Measurements from ENCODE around the gene PEAK1. TPM values are rescaled to one million over a fixed set of nuclear protein-coding genes. Genes with fewer than 3 reads are reported as not detected.
"Not testable (repeated sequence)": the region's sequence is repeated elsewhere in the genome, so short reads cannot be mapped to it uniquely, and the experiment has no call there.

The PEAK1 gene
- total RNA-seq, 4 donors from 2014 or later = 91.8 to 170 (median 123) TPM

- H3K36me3 ChIP-seq = no peaks in the 10 kb centered on the region
- DNase-seq (ENCODE audit: extremely low spot score) = no peak
- WGBS = 53% methylated on average over 2 of the region's 2 CpGs
- H3K4me3 ChIP-seq = no peak overlapping the region
- H3K4me1 ChIP-seq = peaks cover 31 to 55% (median 51%) of the 10 kb centered on the region in 4 donors
- TF ChIP-seq, protein P1, sequence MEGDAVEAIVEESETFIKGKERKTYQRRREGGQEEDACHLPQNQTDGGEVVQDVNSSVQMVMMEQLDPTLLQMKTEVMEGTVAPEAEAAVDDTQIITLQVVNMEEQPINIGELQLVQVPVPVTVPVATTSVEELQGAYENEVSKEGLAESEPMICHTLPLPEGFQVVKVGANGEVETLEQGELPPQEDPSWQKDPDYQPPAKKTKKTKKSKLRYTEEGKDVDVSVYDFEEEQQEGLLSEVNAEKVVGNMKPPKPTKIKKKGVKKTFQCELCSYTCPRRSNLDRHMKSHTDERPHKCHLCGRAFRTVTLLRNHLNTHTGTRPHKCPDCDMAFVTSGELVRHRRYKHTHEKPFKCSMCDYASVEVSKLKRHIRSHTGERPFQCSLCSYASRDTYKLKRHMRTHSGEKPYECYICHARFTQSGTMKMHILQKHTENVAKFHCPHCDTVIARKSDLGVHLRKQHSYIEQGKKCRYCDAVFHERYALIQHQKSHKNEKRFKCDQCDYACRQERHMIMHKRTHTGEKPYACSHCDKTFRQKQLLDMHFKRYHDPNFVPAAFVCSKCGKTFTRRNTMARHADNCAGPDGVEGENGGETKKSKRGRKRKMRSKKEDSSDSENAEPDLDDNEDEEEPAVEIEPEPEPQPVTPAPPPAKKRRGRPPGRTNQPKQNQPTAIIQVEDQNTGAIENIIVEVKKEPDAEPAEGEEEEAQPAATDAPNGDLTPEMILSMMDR (IDR thresholded peaks at IDR 0.05) = no peak
- H3K9me3 ChIP-seq = no peaks in the 10 kb centered on the region
- no peaks in the 10 kb centered on the region for H3K27me3 ChIP-seq
- no peak overlapping the region for H3K27ac ChIP-seq (replicated peaks in 1 of 4)
- intact Hi-C loops (cut with DNase I) = no loop called here
Observed at GRCh38 chr15:77412972-77413698, 6.8 kb downstream of the PEAK1 start.

- DNase-seq (ENCODE audit: extremely low spot score) = no peak
- TF ChIP-seq, protein P1 (IDR thresholded peaks at IDR 0.05) = no peak
- TF ChIP-seq EP300 (IDR thresholded peaks at IDR 0.05) = no peak
- TF ChIP-seq POLR2A (IDR thresholded peaks at IDR 0.05; ENCODE audit: low read depth) = no peak
- TF ChIP-seq POLR2AphosphoS5 (IDR thresholded peaks at IDR 0.05) = no peak
- 100% methylated on average over 3 of the region's 3 CpGs for WGBS
- Histone ChIP-seq H3K4me1 (peaks cover 16 to 43% (median 36%) of the 10 kb centered on the region in 4 donors), H3K27me3 (no peaks in the 10 kb centered on the region), H3K4me3 (no peak overlapping the region), H3K9me3 (no peaks in the 10 kb centered on the region), H3K27ac (replicated peaks in 1 of 4) (no peak overlapping the region), H3K36me3 (no peaks in the 10 kb centered on the region)
- intact Hi-C loops (cut with DNase I) = no loop called here
Observed at GRCh38 chr15:77411619-77411976, 8.3 kb downstream of the PEAK1 start.

DNA sequence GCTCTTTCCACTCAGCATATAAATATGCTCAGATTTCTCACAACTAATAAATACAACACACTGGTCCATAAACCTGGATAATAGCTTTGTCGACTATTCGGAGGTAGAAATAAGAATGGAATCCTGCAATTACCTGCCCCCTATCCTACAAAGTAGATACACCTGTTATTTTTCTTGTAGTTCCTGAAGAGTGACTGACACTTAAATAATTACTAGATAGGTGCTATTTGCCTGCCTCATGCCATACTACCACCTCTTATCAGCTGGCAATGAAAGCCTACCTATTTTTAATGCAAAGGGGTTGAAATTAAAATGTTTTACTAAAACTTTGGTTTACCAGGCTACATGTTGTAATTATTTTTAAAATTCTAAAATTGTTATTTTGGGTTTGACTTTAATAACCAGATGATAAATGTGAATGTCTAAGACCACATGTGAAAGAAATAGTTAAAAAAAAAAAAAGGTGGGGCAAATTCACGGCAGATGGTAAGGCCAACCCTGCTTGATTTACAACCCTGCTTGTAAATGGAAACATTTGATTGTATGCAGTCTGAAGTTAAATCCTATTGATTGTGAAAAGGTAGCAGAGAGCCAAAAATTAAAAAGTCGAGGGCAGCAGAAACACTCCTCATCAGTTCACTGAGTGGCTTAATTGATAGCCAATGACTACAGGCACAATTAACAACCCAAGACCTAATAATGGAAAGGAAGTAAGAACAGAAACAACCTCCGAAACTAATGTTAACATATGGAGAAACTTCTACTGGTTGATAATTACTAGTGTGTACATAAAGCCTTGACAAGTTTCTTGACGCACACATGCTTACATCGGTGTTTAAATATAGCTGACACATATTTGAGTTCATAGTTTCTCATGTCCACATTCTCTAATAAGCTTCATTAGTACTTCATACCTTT is 8.9 kb downstream of the PEAK1 start:
- H3K9me3 ChIP-seq = no peaks in the 10 kb centered on the region
- no peaks in the 10 kb centered on the region for H3K36me3 ChIP-seq
- H3K27ac ChIP-seq (replicated peaks in 1 of 4) = no peak overlapping the region
- peaks cover 9 to 40% (median 30%) of the 10 kb centered on the region in 4 donors for H3K4me1 ChIP-seq
- 90% methylated on average over 7 of the region's 7 CpGs for WGBS
- H3K27me3 ChIP-seq = no peaks in the 10 kb centered on the region
- intact Hi-C loops (cut with DNase I) = no loop called here
- DNase-seq (ENCODE audit: extremely low spot score) = no peak
- no peak for TF ChIP-seq POLR2AphosphoS5 (IDR thresholded peaks at IDR 0.05)
- no peak for TF ChIP-seq POLR2A (IDR thresholded peaks at IDR 0.05; ENCODE audit: low read depth)
- no peak for TF ChIP-seq EP300 (IDR thresholded peaks at IDR 0.05)
- TF ChIP-seq, protein P1 (IDR thresholded peaks at IDR 0.05) = no peak
- no peak overlapping the region for H3K4me3 ChIP-seq

DNA sequence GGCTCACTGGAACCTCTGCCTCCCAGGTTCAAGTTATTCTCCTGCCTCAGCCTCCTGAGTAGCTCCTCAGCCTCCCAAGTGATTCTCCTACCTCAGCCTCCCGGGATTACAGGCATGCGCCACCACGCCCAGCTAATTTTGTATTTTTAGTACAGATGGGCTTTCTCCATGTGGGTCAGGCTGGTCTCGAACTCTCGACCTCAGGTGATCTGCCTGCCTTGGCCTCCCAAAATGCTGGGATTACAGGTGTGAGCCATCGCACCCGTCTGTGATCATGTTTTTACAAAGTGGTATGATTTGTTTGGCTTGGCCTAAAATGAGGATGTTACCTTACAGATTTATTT is 9.8 kb downstream of the PEAK1 start:
- H3K36me3 ChIP-seq; H3K9me3 ChIP-seq; H3K4me3 ChIP-seq; H3K27me3 ChIP-seq; intact Hi-C loops (cut with DNase I); H3K27ac ChIP-seq (replicated peaks in 1 of 4); DNase-seq (ENCODE audit: extremely low spot score): not testable (repeated sequence)
- WGBS = 95% methylated on average over 7 of the region's 7 CpGs
- H3K4me1 ChIP-seq = peaks cover 1 to 38% (median 24%) of the 10 kb centered on the region in 4 donors

GRCh38 chr15:77409259-77410156 is 10.4 kb downstream of the PEAK1 start:
- peaks cover 0 to 38% (median 23%) of the 10 kb centered on the region in 4 donors for H3K4me1 ChIP-seq
- DNase-seq (ENCODE audit: extremely low spot score) = no peak
- no peaks in the 10 kb centered on the region for H3K27me3 ChIP-seq
- 75% methylated on average over 4 of the region's 4 CpGs for WGBS
- no peaks in the 10 kb centered on the region for H3K36me3 ChIP-seq
- intact Hi-C loops (cut with DNase I) = no loop called here
- no peak for TF ChIP-seq POLR2AphosphoS5 (IDR thresholded peaks at IDR 0.05)
- TF ChIP-seq EP300 (IDR thresholded peaks at IDR 0.05) = no peak
- TF ChIP-seq POLR2A (IDR thresholded peaks at IDR 0.05; ENCODE audit: low read depth) = no peak
- TF ChIP-seq, protein P1 (IDR thresholded peaks at IDR 0.05) = no peak
- H3K9me3 ChIP-seq = no peaks in the 10 kb centered on the region
- no peak overlapping the region for H3K4me3 ChIP-seq
- no peak overlapping the region for H3K27ac ChIP-seq (replicated peaks in 1 of 4)
